K562 (cell line): ENCODE results near the gene SCARF2. TPM values are rescaled to one million over a fixed set of nuclear protein-coding genes. Genes with fewer than 3 reads are reported as not detected.

Experiments used
- BCOR ChIP-seq: fragments of 450-650 bp; IDR thresholded peaks from 2 replicates; pipeline ENCODE4 v1.6.1; 2016
- CHD7 ChIP-seq: fragments of 200-600 bp; sonication (generic); IDR thresholded peaks from one replicate; pipeline ENCODE4 v1.6.1; 2012; ENCODE audit warnings: mild to moderate bottlenecking, low read depth, low read length, inconsistent platforms
- CREB5 ChIP-seq: fragments of 250-450 bp; sonication (Bioruptor Pico); IDR thresholded peaks from 2 replicates; pipeline ENCODE4 v1.5.0; 2020; ENCODE audit warnings: mild to moderate bottlenecking
- DPF2 ChIP-seq: fragments of 450-650 bp; IDR thresholded peaks from 2 replicates; pipeline ENCODE4 v1.6.1; 2016
- ESRRB ChIP-seq: fragments of 250-450 bp; sonication (Bioruptor Pico); IDR thresholded peaks from 2 replicates; pipeline ENCODE4 v1.5.0; 2020; ENCODE audit warnings: mild to moderate bottlenecking, moderate library complexity, borderline replicate concordance
- ILF3 ChIP-seq: fragments of 450-650 bp; IDR thresholded peaks from 2 replicates; pipeline ENCODE4 v1.6.1; 2018; ENCODE audit warnings: antibody characterized with exemption, mild to moderate bottlenecking, moderate library complexity, borderline replicate concordance
- KAT8 ChIP-seq: fragments of 450-650 bp; IDR thresholded peaks from 2 replicates; pipeline ENCODE4 v1.6.1; 2016; ENCODE audit warnings: low read depth, mild to moderate bottlenecking
- MAFF ChIP-seq: IDR thresholded peaks from 2 replicates; pipeline ENCODE4 v1.6.1; 2012; ENCODE audit warnings: low read length, improper control_type of control experiment
- ZBTB33 ChIP-seq: sonication (generic); formaldehyde crosslinking; IDR thresholded peaks from 2 replicates; pipeline ENCODE4 v1.8.1; 2023; ENCODE audit warnings: mild to moderate bottlenecking, missing genetic modification reagents
- ZNF512 ChIP-seq: IDR thresholded peaks from 2 replicates; pipeline ENCODE4 v1.6.1; 2016; ENCODE audit warnings: missing genetic modification characterization, missing compliant biosample characterization
- ZNF699 ChIP-seq: fragments of 250-450 bp; sonication (Bioruptor Pico); IDR thresholded peaks from 2 replicates; pipeline ENCODE4 v1.8.0; 2021; ENCODE audit warnings: mild to moderate bottlenecking, moderate library complexity; ENCODE audit not compliant: insufficient replicate concordance
- polyA plus RNA-seq, 8 experiments: library from polyadenylated mRNA; depleted of rRNA in 4 of 8; stranded (reverse) in 5 of 8; unstranded in 3 of 8; fragments of >200 nt; fragmentation: Nextera tagmentation in 2 of 8; fragmentation: Illumina TruSeq in 1 of 8; extraction: Ambion mirVana in 2 of 8; extraction: Trizol in 1 of 8; gene quantifications; 2 replicates each; pipeline versions ENCODE4 v1.2.1 to v1.2.3, GENCODE V29; 2011 to 2014; ENCODE audit warnings: inconsistent platforms in 1 of 8, missing spikeins in 1 of 8
- total RNA-seq, 7 experiments: library from RNA; depleted of rRNA in 6 of 7; stranded (reverse); fragments of >200 nt in 6 of 7; fragmentation: Illumina TruSeq in 2 of 7; extraction: Trizol in 2 of 7; gene quantifications; 2 replicates each; pipeline versions ENCODE4 v1.2.1 to v1.2.3, GENCODE V29; 2011 to 2021; ENCODE audit warnings: low replicate concordance in 1 of 7

SCARF2 gene
- total and polyA plus RNA-seq, 9 of the 15 experiments (the other 6 are each of a cell fraction or from before 2014, with no cell fraction given), result 0.06 to 0.32 (median 0.21) TPM; not detected in 5

GRCh38 chr22:20403779-20404140 lies 33.9 kb downstream of the SCARF2 start (continued):
- peak; percentile 54 for TF ChIP-seq CHD7
- no peak for TF ChIP-seq ZNF512 (tag)
- no peak for TF ChIP-seq BCOR
- TF ChIP-seq ZBTB33, result no peak
- TF ChIP-seq ESRRB (CRISPR knock-in tag), result no peak
- TF ChIP-seq MAFF, result no peak
- TF ChIP-seq KAT8, result no peak
- TF ChIP-seq CREB5 (CRISPR knock-in tag), result no peak
- peak; percentile 74 for TF ChIP-seq ZNF699
- TF ChIP-seq ILF3, result no peak
- TF ChIP-seq DPF2, result no peak
